Lower lobe of right lung (tissue), 2 donors: ENCODE results near the gene ENTPD6. TPM values are rescaled to one million over a fixed set of nuclear protein-coding genes. Genes with fewer than 3 reads are reported as not detected.

Source experiments
- ATAC-seq, 2 donors: fragments of 200-7000 bp; cut with Tn5 transposase; one replicate each; pipeline ENCODE4 v1.9.1; 2020 to 2022; ENCODE audit warnings: mild to moderate bottlenecking in 2 of 2, moderate library complexity in 2 of 2
- DNase-seq: peaks from one replicate; pipeline ENCODE4 v3.0.0-alpha.2; 2020
- H3K27ac ChIP-seq: fragments of 200-600 bp; one replicate; pipeline ENCODE4 v1.8.0; 2022
- H3K27me3 ChIP-seq: fragments of 200-600 bp; one replicate; pipeline ENCODE4 v1.8.0; 2022; ENCODE audit warnings: low read depth
- H3K36me3 ChIP-seq: fragments of 200-600 bp; one replicate; pipeline ENCODE4 v1.8.0; 2022; ENCODE audit warnings: mild to moderate bottlenecking
- H3K4me1 ChIP-seq: fragments of 200-600 bp; one replicate; pipeline ENCODE4 v1.8.0; 2022
- H3K4me3 ChIP-seq: fragments of 200-600 bp; one replicate; pipeline ENCODE4 v1.8.0; 2022; ENCODE audit warnings: mild to moderate bottlenecking
- H3K9me3 ChIP-seq: fragments of 200-600 bp; one replicate; pipeline ENCODE4 v1.8.0; 2022
- CTCF ChIP-seq: fragments of 200-600 bp; IDR thresholded peaks from one replicate; pipeline ENCODE4 v1.8.0; 2022; ENCODE audit warnings: antibody characterized with exemption, mild to moderate bottlenecking
- intact Hi-C: fragments of 100-400 bp; cut with DNase I; formaldehyde crosslinking; loops from one replicate; pipeline ENCODE4 v1.11.0; 2022
- total RNA-seq: library from RNA; stranded (reverse); fragmentation: NEBNext Ultra II Directional; extraction: Animal tissue kit (Norgen Biotek cat#: 25700); gene quantifications from one replicate; pipeline ENCODE4 v1.2.1, GENCODE V29; 2021
- donor health status: DM: no; HTN: yes; CAD: no; lungs with severe emphysema.

The ENTPD6 gene
- total RNA-seq, 1 donor from 2014 or later = 64.5 TPM

- intact Hi-C loops = no loop called here
- Histone ChIP-seq H3K9me3 (no peaks in the 10 kb centered on the region), H3K36me3 (peaks cover 51% of the 10 kb centered on the region), H3K4me1 (no peaks in the 10 kb centered on the region), H3K27me3 (no peaks in the 10 kb centered on the region), H3K27ac (no peak overlapping the region), H3K4me3 (no peak overlapping the region)
- TF ChIP-seq CTCF = no peak
- ATAC-seq (no peak), DNase-seq (no peak)
These were observed 14.4 kb downstream of the ENTPD6 start for GRCh38 chr20:25209911-25210310.

GRCh38 chr20:25211273-25211672 is 15.8 kb downstream of the ENTPD6 start:
- Histone ChIP-seq H3K9me3 (no peaks in the 10 kb centered on the region), H3K4me3 (no peak overlapping the region), H3K27ac (no peak overlapping the region), H3K36me3 (peaks cover 65% of the 10 kb centered on the region), H3K27me3 (no peaks in the 10 kb centered on the region), H3K4me1 (no peaks in the 10 kb centered on the region)
- DNase-seq = no peak
- no peak for ATAC-seq
- TF ChIP-seq CTCF = no peak
- intact Hi-C loops = no loop called here

GRCh38 chr20:25212242-25212641 is 16.7 kb downstream of the ENTPD6 start:
- no peak overlapping the region for H3K27ac ChIP-seq
- DNase-seq (no peak), ATAC-seq (no peak)
- H3K4me3 ChIP-seq = no peak overlapping the region
- H3K27me3 ChIP-seq = no peaks in the 10 kb centered on the region
- H3K36me3 ChIP-seq = peaks cover 74% of the 10 kb centered on the region
- no peaks in the 10 kb centered on the region for H3K4me1 ChIP-seq
- intact Hi-C loops = no loop called here
- TF ChIP-seq CTCF = no peak
- no peaks in the 10 kb centered on the region for H3K9me3 ChIP-seq

- H3K9me3 ChIP-seq = no peaks in the 10 kb centered on the region
- intact Hi-C loops = no loop called here
- H3K36me3 ChIP-seq = peaks cover 88% of the 10 kb centered on the region
- H3K4me1 ChIP-seq = no peaks in the 10 kb centered on the region
- no peak overlapping the region for H3K4me3 ChIP-seq
- DNase-seq = no peak
- no peak for ATAC-seq
- no peaks in the 10 kb centered on the region for H3K27me3 ChIP-seq
- TF ChIP-seq CTCF = no peak
- H3K27ac ChIP-seq = no peak overlapping the region
These were observed 18.3 kb downstream of the ENTPD6 start for GRCh38 chr20:25213566-25214425.

- DNase-seq (no peak), ATAC-seq (no peak)
- Histone ChIP-seq H3K4me1 (no peaks in the 10 kb centered on the region), H3K36me3 (peaks cover 91% of the 10 kb centered on the region), H3K9me3 (no peaks in the 10 kb centered on the region), H3K4me3 (no peak overlapping the region), H3K27me3 (no peaks in the 10 kb centered on the region), H3K27ac (no peak overlapping the region)
- intact Hi-C loops = no loop called here
- no peak for TF ChIP-seq CTCF
These were observed 18.9 kb downstream of the ENTPD6 start for GRCh38 chr20:25214426-25214790.
